ENCODE data around the gene SLC11A2. TPM values are rescaled to one million over a fixed set of nuclear protein-coding genes. Genes with fewer than 3 reads are reported as not detected.

The SLC11A2 gene
- total and polyA plus RNA-seq, 9 of the 15 experiments (the other 6 are each of a cell fraction or from before 2014, with no cell fraction given), result 21.1 to 54.0 (median 32.9) TPM

DNA sequence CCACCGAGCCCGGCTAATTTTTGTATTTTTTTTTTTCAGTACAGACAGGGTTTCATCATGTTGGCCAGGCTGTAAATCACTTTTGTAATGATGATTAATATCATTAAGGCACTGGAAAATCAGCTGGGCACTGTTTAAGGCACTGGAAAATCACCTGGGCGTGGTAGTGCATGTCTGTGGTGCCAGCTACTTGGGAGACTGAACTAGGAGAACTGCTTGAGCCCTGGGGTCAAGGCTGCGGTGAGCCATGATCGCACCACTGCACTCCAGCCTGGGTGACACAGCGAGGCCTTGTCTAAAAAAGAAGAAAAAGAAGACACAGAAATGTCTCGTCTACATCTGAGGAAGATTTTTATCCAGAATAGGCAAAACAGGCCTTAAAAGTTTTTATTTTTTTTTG lies 12.7 kb downstream of the SLC11A2 start:
- Histone ChIP-seq H3K27me3 (ENCODE audit: control insufficient read depth in 2 of 2, insufficient read depth in 2 of 2, low read length in 2 of 2) (no peaks in the 10 kb centered on the region), H3K4me3 (no peak overlapping the region), H3K36me3 (ENCODE audit: control insufficient read depth, insufficient read depth, low read length) (peaks cover 9% of the 10 kb centered on the region), H3K9ac (ENCODE audit: insufficient read depth in 1 of 2, low read depth in 2 of 2, low read length in 2 of 2) (peak overlapping the region in 1 of 2 experiments; percentile 55; a peak in 1 of 4 replicates), H3K4me1 (replicated peaks in 1 of 2; ENCODE audit: control insufficient read depth in 2 of 2, insufficient read depth in 2 of 2, low read length in 2 of 2) (peaks cover 17 to 23% of the 10 kb centered on the region in 2 experiments; a peak in 4 of 5 replicates), H2AFZ (ENCODE audit: low read depth, low read length) (no peak overlapping the region), H3K79me2 (ENCODE audit: control insufficient read depth, insufficient read depth, low read length) (peaks cover 84% of the 10 kb centered on the region), H3K4me2 (ENCODE audit: insufficient read depth, low read length) (no peak overlapping the region), H3K9me1 (ENCODE audit: control insufficient read depth, insufficient read depth, low read length) (no peaks in the 10 kb centered on the region), H4K20me1 (replicated peaks; ENCODE audit: control insufficient read depth, insufficient read depth, low read length) (no peaks in the 10 kb centered on the region), H3K27ac (ENCODE audit: extremely low read depth, low read depth, low read length) (no peak overlapping the region), H3K9me3 (replicated peaks; ENCODE audit: control insufficient read depth, insufficient read depth, low read depth, low read length) (no peaks in the 10 kb centered on the region)
- no peak for ATAC-seq
- POLR2A ChIA-PET, result interaction anchor here (1.0 to 2.2 kb wide), 2 partner anchors 9 to 10 kb away, joined by 3 to 11 read pairs; no protein-coding TSS in a partner anchor
- DNase-seq (ENCODE audit: extremely low read depth in 1 of 4, low spot score in 3 of 4), result no peak
- WGBS (ENCODE audit: insufficient coverage, low coverage, missing lambda C conversion rate), result 88% methylated on average over 7 of the region's 7 CpGs
- no peak for FAIRE-seq
- intact Hi-C loops (cut with micrococcal nuclease) (no loop called here), in situ Hi-C loops (cut with MboI) (no loop called here)
- no peak for TF ChIP-seq ZNF717 (CRISPR knock-in tag; IDR thresholded peaks at IDR 0.05)
- TF ChIP-seq ZNF668 (CRISPR knock-in tag; IDR thresholded peaks at IDR 0.05), result no peak
- no peak for TF ChIP-seq MAFG (tag; conservative IDR thresholded peaks at IDR 0.05)
- TF ChIP-seq, protein P1, sequence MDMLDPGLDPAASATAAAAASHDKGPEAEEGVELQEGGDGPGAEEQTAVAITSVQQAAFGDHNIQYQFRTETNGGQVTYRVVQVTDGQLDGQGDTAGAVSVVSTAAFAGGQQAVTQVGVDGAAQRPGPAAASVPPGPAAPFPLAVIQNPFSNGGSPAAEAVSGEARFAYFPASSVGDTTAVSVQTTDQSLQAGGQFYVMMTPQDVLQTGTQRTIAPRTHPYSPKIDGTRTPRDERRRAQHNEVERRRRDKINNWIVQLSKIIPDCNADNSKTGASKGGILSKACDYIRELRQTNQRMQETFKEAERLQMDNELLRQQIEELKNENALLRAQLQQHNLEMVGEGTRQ (CRISPR knock-in tag; IDR thresholded peaks at IDR 0.05), result no peak
- no peak for TF ChIP-seq PCBP1 (IDR thresholded peaks at IDR 0.05; ENCODE audit: low read depth, low read length, poor library complexity, severe bottlenecking)
- no peak for TF ChIP-seq KDM4B (IDR thresholded peaks at IDR 0.05; ENCODE audit: borderline replicate concordance in 2 of 2, low read depth in 1 of 2)
- no peak for TF ChIP-seq ZNF778 (CRISPR knock-in tag; IDR thresholded peaks at IDR 0.05)
- no peak for TF ChIP-seq MCM7 (IDR thresholded peaks at IDR 0.05)
- CTCF ChIA-PET (ENCODE audit: low intra/inter-chr PET ratio), result interaction anchor here (0.6 kb wide), 1 partner anchor 9 kb away, joined by 3 read pairs; no protein-coding TSS in a partner anchor
- no TSS peak for BruUV-seq (replicated peaks)
